Osteocyte (in vitro differentiated cells): ENCODE measurements around the gene TEF. TPM values are rescaled to one million over a fixed set of nuclear protein-coding genes. Genes with fewer than 3 reads are reported as not detected.

Experiments used
- DNase-seq: peaks from one replicate; pipeline ENCODE4 v3.0.0; 2021; ENCODE audit warnings: mixed read lengths; ENCODE audit not compliant: unreplicated experiment; ENCODE audit errors: extremely low spot score
- H3K27ac Mint-ChIP-seq: one replicate; pipeline ENCODE4 v1.8.0; 2021; ENCODE audit warnings: mild to moderate bottlenecking, mixed read lengths; ENCODE audit not compliant: unreplicated experiment
- H3K27me3 Mint-ChIP-seq: one replicate; pipeline ENCODE4 v1.8.0; 2021; ENCODE audit warnings: mixed read lengths; ENCODE audit not compliant: unreplicated experiment
- H3K36me3 Mint-ChIP-seq: one replicate; pipeline ENCODE4 v1.8.0; 2021; ENCODE audit warnings: mixed read lengths; ENCODE audit not compliant: unreplicated experiment
- H3K4me1 Mint-ChIP-seq: one replicate; pipeline ENCODE4 v1.8.0; 2021; ENCODE audit warnings: mixed read lengths; ENCODE audit not compliant: unreplicated experiment
- H3K4me3 Mint-ChIP-seq: one replicate; pipeline ENCODE4 v1.8.0; 2021; ENCODE audit warnings: mild to moderate bottlenecking, moderate library complexity, mixed read lengths; ENCODE audit not compliant: unreplicated experiment
- H3K9me3 Mint-ChIP-seq: one replicate; pipeline ENCODE4 v1.8.0; 2021; ENCODE audit warnings: mixed read lengths; ENCODE audit not compliant: unreplicated experiment
- CTCF ChIP-seq: fragments of 200-600 bp; sonication (generic); IDR thresholded peaks from 2 replicates; pipeline ENCODE4 v1.5.0; 2021; ENCODE audit warnings: antibody characterized with exemption, mild to moderate bottlenecking, moderate library complexity
- total RNA-seq: library from RNA; stranded (reverse); gene quantifications from 2 replicates; pipeline ENCODE4 v1.2.1, GENCODE V29; 2021

The TEF gene
- total RNA-seq, 1 donor from 2014 or later: 5.7 TPM

- Mint-ChIP-seq H3K27me3 (no peaks in the 10 kb centered on the region), H3K4me3 (no peak overlapping the region), H3K4me1 (peaks cover 15% of the 10 kb centered on the region), H3K27ac (no peak overlapping the region), H3K36me3 (peaks cover 7% of the 10 kb centered on the region), H3K9me3 (no peaks in the 10 kb centered on the region)
- no peak for TF ChIP-seq CTCF
- DNase-seq: no peak
These were observed 2.4 kb downstream of the TEF start for GRCh38 chr22:41384128-41384527.

GRCh38 chr22:41387341-41387740, 5.6 kb downstream of the TEF start:
- no peak for DNase-seq
- Mint-ChIP-seq H3K27me3 (no peaks in the 10 kb centered on the region), H3K4me3 (no peak overlapping the region), H3K4me1 (peaks cover 9% of the 10 kb centered on the region), H3K36me3 (peaks cover 8% of the 10 kb centered on the region), H3K27ac (no peak overlapping the region), H3K9me3 (no peaks in the 10 kb centered on the region)
- TF ChIP-seq CTCF: no peak

GRCh38 chr22:41394012-41394356, 12.2 kb downstream of the TEF start:
- H3K9me3 Mint-ChIP-seq: no peaks in the 10 kb centered on the region
- H3K4me1 Mint-ChIP-seq: peaks cover 43% of the 10 kb centered on the region
- H3K36me3 Mint-ChIP-seq: peaks cover 24% of the 10 kb centered on the region
- H3K27ac Mint-ChIP-seq: peak overlapping the region; percentile 92
- H3K27me3 Mint-ChIP-seq: no peaks in the 10 kb centered on the region
- DNase-seq: no peak
- TF ChIP-seq CTCF: no peak
- H3K4me3 Mint-ChIP-seq: peak overlapping the region; percentile 42

- TF ChIP-seq CTCF: no peak
- DNase-seq: no peak
- Mint-ChIP-seq H3K27ac (no peak overlapping the region), H3K27me3 (no peaks in the 10 kb centered on the region), H3K9me3 (no peaks in the 10 kb centered on the region), H3K4me3 (no peak overlapping the region), H3K4me1 (peaks cover 43% of the 10 kb centered on the region), H3K36me3 (peaks cover 24% of the 10 kb centered on the region)
These were observed 13.9 kb downstream of the TEF start for GRCh38 chr22:41395531-41396240.

DNA sequence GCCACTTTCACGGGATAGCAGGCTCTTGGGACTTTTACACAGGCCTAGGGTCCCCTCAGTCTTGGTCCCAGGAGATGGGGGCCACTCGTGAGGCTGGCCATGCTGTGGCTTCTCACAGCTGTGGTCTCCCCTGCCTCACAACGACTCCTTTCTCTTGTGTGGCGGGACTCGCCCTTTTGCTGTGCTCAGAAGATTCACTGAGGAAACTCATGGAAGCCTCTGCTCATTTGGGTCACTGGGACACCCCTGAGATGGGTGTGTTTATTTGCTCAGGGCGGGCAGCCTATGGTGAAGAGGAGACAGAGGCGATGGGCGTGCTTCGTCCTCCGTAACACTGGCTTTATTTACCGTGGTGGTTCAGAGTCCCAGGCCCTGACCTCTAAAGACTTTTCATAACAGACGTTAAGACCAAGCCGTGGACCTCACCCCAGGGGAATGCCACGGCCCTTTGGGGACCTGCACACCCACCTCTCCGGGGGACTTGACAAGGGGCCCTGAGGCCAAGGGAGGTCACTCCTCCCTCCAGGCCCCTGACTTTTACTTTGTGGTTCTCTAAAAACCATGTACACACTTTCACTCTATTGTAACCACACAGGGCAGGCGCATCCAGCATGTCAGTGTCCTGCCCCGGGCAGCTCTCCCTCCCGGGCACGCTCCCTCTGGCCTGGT, 15.5 kb downstream of the TEF start:
- Mint-ChIP-seq H3K36me3 (peaks cover 22% of the 10 kb centered on the region), H3K9me3 (no peaks in the 10 kb centered on the region), H3K4me1 (peaks cover 52% of the 10 kb centered on the region), H3K27me3 (no peaks in the 10 kb centered on the region), H3K27ac (peak overlapping the region; percentile 66), H3K4me3 (no peak overlapping the region)
- no peak for TF ChIP-seq CTCF
- DNase-seq: no peak
